ENCODE data around the gene RIOK3. TPM values are rescaled to one million over a fixed set of nuclear protein-coding genes. Genes with fewer than 3 reads are reported as not detected.

RIOK3 gene
- total and polyA plus RNA-seq, 4 experiments from 2014 or later = 36.6 to 84.4 (median 56.1) TPM

- Histone ChIP-seq H3K9me3 (ENCODE audit: control insufficient read depth in 1 of 2, low read length in 2 of 2) (no peaks in the 10 kb centered on the region), H3K36me3 (ENCODE audit: insufficient read depth, low read length) (peaks cover 82% of the 10 kb centered on the region), H3K4me1 (ENCODE audit: insufficient read depth, low read length) (no peaks in the 10 kb centered on the region), H3K4me3 (ENCODE audit: low read length in 2 of 2) (no peak overlapping the region), H3K27me3 (ENCODE audit: insufficient read depth, low read length) (no peaks in the 10 kb centered on the region), H3K27ac (ENCODE audit: low read depth, low read length) (no peak overlapping the region)
- peaks cover 54 to 82% of the 10 kb centered on the region in 2 donors for H3K36me3 Mint-ChIP-seq
- no peak for DNase-seq
- CTCF ChIA-PET (ENCODE audit: partially characterized antibody) = interaction anchor here (0.8 to 2.3 kb wide), 4 partner anchors 11 to 64 kb away, joined by 3 to 7 read pairs (median 4); no protein-coding TSS in a partner anchor
- H3K27me3 Mint-ChIP-seq = no peaks in the 10 kb centered on the region
- POLR2A ChIA-PET (ENCODE audit: partially characterized antibody) = interaction anchor here (1.8 kb wide), 1 partner anchor 62 kb away, joined by 7 read pairs; no protein-coding TSS in a partner anchor
- intact Hi-C loops (cut with micrococcal nuclease) = no loop called here
- H3K4me1 Mint-ChIP-seq = peaks cover 0 to 5% (median 3%) of the 10 kb centered on the region in 4 donors
- H3K27ac Mint-ChIP-seq = peak overlapping the region in 3 of 7 donors; percentile 8 to 81 (median 24)
- H3K4me3 Mint-ChIP-seq = no peak overlapping the region
- no peaks in the 10 kb centered on the region for H3K9me3 Mint-ChIP-seq
These were observed 70.5 kb downstream of the RIOK3 start for GRCh38 chr18:23523429-23524212.

GRCh38 chr18:23524213-23524707, 71.2 kb downstream of the RIOK3 start:
- CTCF ChIA-PET (ENCODE audit: partially characterized antibody) = interaction anchor here (1.3 kb wide), 1 partner anchor 48 kb away, joined by 3 read pairs; no protein-coding TSS in a partner anchor
- no peaks in the 10 kb centered on the region for H3K27me3 ChIP-seq (ENCODE audit: insufficient read depth, low read length)
- Mint-ChIP-seq H3K27ac (peak overlapping the region in 2 of 7 donors; percentile 8 to 68), H3K36me3 (peaks cover 56 to 82% of the 10 kb centered on the region in 2 donors), H3K4me3 (no peak overlapping the region), H3K4me1 (peaks cover 0 to 5% (median 3%) of the 10 kb centered on the region in 4 donors), H3K9me3 (no peaks in the 10 kb centered on the region), H3K27me3 (no peaks in the 10 kb centered on the region)
- no peak overlapping the region for H3K27ac ChIP-seq (ENCODE audit: low read depth, low read length)
- no peak for DNase-seq
- POLR2A ChIA-PET (ENCODE audit: partially characterized antibody) = no interaction called here
- intact Hi-C loops (cut with micrococcal nuclease) = no loop called here
- no peaks in the 10 kb centered on the region for H3K4me1 ChIP-seq (ENCODE audit: insufficient read depth, low read length)
- no peak overlapping the region for H3K4me3 ChIP-seq (ENCODE audit: low read length in 2 of 2)
- no peaks in the 10 kb centered on the region for H3K9me3 ChIP-seq (ENCODE audit: control insufficient read depth in 1 of 2, low read length in 2 of 2)
- H3K36me3 ChIP-seq (ENCODE audit: insufficient read depth, low read length) = peaks cover 82% of the 10 kb centered on the region

GRCh38 chr18:23526501-23527063, 73.5 kb downstream of the RIOK3 start:
- no peak overlapping the region for H3K4me3 Mint-ChIP-seq
- DNase-seq = no peak
- intact Hi-C loops (cut with micrococcal nuclease) = no loop called here

DNA sequence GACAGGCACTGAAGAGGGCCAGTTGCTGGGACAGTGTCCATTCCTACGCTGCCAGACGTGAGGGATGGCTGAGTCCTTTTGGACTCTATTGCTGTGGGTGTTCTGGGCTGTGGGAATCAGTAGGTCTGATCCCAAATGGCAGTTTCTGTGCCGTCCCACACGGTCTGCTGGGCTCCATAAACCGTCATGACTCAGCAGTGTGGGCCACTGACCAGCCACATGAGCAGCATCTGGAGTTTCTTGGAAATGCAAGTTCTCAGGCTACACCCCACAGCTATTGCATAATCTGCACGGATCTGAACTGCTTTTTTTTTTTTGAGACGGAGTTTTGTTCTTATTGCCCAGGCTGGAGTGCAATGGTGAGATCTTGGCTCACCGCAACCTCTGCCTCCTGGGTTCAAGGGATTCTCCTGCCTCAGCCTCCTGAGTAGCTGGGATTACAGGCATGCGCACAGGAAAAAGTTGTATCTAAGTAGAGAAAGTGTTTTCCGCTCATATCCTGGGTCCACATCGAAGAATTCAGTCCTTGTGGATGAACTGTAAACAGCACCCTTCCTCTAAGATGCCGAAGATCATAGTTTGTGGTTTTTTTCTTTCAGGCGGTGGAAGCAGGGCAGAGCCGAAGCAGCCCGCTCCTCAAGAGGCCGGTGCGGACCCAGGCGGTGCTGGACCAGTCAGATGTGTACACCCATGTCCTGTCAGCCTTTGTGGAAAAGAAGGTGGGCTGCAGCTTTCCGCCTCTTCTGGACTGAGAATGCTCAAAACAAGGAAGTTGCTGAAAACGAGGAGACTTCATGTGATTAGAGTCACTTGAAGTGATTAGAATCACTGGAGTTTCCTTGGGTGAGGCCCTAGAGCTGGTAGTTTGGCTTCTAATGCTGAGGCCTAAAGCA, 75.7 kb downstream of the RIOK3 start:
- Mint-ChIP-seq H3K9me3 (no peaks in the 10 kb centered on the region), H3K4me3 (no peak overlapping the region), H3K27me3 (no peaks in the 10 kb centered on the region), H3K27ac (peak overlapping the region in 3 of 7 donors; percentile 14 to 63 (median 48)), H3K4me1 (peaks cover 0 to 2% (median 1%) of the 10 kb centered on the region in 4 donors), H3K36me3 (peaks cover 52 to 86% of the 10 kb centered on the region in 2 donors)
- intact Hi-C loops (cut with micrococcal nuclease) = no loop called here
- CTCF ChIA-PET (ENCODE audit: partially characterized antibody) = interaction anchor here (4.5 kb wide), 1 partner anchor 12 kb away, joined by 19 read pairs; no protein-coding TSS in a partner anchor
- Histone ChIP-seq H3K27ac (ENCODE audit: low read depth, low read length) (no peak overlapping the region), H3K36me3 (ENCODE audit: insufficient read depth, low read length) (peaks cover 83% of the 10 kb centered on the region), H3K4me1 (ENCODE audit: insufficient read depth, low read length) (no peaks in the 10 kb centered on the region), H3K27me3 (ENCODE audit: insufficient read depth, low read length) (no peaks in the 10 kb centered on the region), H3K4me3 (ENCODE audit: low read length in 2 of 2) (no peak overlapping the region), H3K9me3 (ENCODE audit: control insufficient read depth in 1 of 2, low read length in 2 of 2) (no peaks in the 10 kb centered on the region)
- no peak for DNase-seq
- POLR2A ChIA-PET (ENCODE audit: partially characterized antibody) = interaction anchor here (1.0 to 1.5 kb wide), 3 partner anchors 8 to 45 kb away, joined by 3 read pairs; no protein-coding TSS in a partner anchor

More at GRCh38 chr18:23526501-23527063, 73.5 kb downstream of the RIOK3 start:
- H3K4me1 Mint-ChIP-seq = peaks cover 0 to 5% (median 3%) of the 10 kb centered on the region in 4 donors
- Histone ChIP-seq H3K27me3 (ENCODE audit: insufficient read depth, low read length) (no peaks in the 10 kb centered on the region), H3K27ac (ENCODE audit: low read depth, low read length) (no peak overlapping the region), H3K36me3 (ENCODE audit: insufficient read depth, low read length) (peaks cover 81% of the 10 kb centered on the region), H3K4me3 (ENCODE audit: low read length in 2 of 2) (no peak overlapping the region), H3K9me3 (ENCODE audit: control insufficient read depth in 1 of 2, low read length in 2 of 2) (no peaks in the 10 kb centered on the region), H3K4me1 (ENCODE audit: insufficient read depth, low read length) (no peaks in the 10 kb centered on the region)
- peaks cover 60 to 86% of the 10 kb centered on the region in 2 donors for H3K36me3 Mint-ChIP-seq
- H3K27me3 Mint-ChIP-seq = no peaks in the 10 kb centered on the region
- H3K27ac Mint-ChIP-seq = peak overlapping the region in 2 of 7 donors; percentile 29 to 41
- no peaks in the 10 kb centered on the region for H3K9me3 Mint-ChIP-seq
- ChIA-PET CTCF (ENCODE audit: partially characterized antibody) (interaction anchor here (1.5 kb wide), 1 partner anchor 28 kb away, joined by 4 read pairs; no protein-coding TSS in a partner anchor), POLR2A (ENCODE audit: partially characterized antibody) (no interaction called here)

- intact Hi-C loops (cut with micrococcal nuclease) = no loop called here
- DNase-seq = no peak
- no peak overlapping the region for H3K27ac ChIP-seq (ENCODE audit: low read depth, low read length)
- Mint-ChIP-seq H3K27me3 (no peaks in the 10 kb centered on the region), H3K4me3 (no peak overlapping the region), H3K9me3 (no peaks in the 10 kb centered on the region), H3K27ac (peak overlapping the region in 5 of 7 donors; percentile 5 to 48 (median 14)), H3K36me3 (peaks cover 51 to 85% of the 10 kb centered on the region in 2 donors), H3K4me1 (peaks cover 0 to 2% (median 0%) of the 10 kb centered on the region in 4 donors)
- ChIA-PET POLR2A (ENCODE audit: partially characterized antibody) (no interaction called here), CTCF (ENCODE audit: partially characterized antibody) (interaction anchor here (4.5 kb wide), 1 partner anchor 13 kb away, joined by 19 read pairs; no protein-coding TSS in a partner anchor)
- H3K9me3 ChIP-seq (ENCODE audit: control insufficient read depth in 1 of 2, low read length in 2 of 2) = no peaks in the 10 kb centered on the region
- H3K27me3 ChIP-seq (ENCODE audit: insufficient read depth, low read length) = no peaks in the 10 kb centered on the region
- H3K4me3 ChIP-seq (ENCODE audit: low read length in 2 of 2) = no peak overlapping the region
- no peaks in the 10 kb centered on the region for H3K4me1 ChIP-seq (ENCODE audit: insufficient read depth, low read length)
- H3K36me3 ChIP-seq (ENCODE audit: insufficient read depth, low read length) = peaks cover 83% of the 10 kb centered on the region
These were observed 76.5 kb downstream of the RIOK3 start for GRCh38 chr18:23529604-23530003.

- no peaks in the 10 kb centered on the region for H3K9me3 ChIP-seq (ENCODE audit: control insufficient read depth in 1 of 2, low read length in 2 of 2)
- H3K4me1 Mint-ChIP-seq = peaks cover 0 to 2% (median under 1%) of the 10 kb centered on the region in 4 donors
- H3K27ac ChIP-seq (ENCODE audit: low read depth, low read length) = no peak overlapping the region
- ChIA-PET POLR2A (ENCODE audit: partially characterized antibody) (no interaction called here), CTCF (ENCODE audit: partially characterized antibody) (interaction anchor here (4.5 kb wide), 1 partner anchor 14 kb away, joined by 19 read pairs; no protein-coding TSS in a partner anchor)
- H3K36me3 Mint-ChIP-seq = peaks cover 57 to 90% of the 10 kb centered on the region in 2 donors
- intact Hi-C loops (cut with micrococcal nuclease) = no loop called here
- H3K27ac Mint-ChIP-seq = peak overlapping the region in 3 of 7 donors; percentile 32 to 81 (median 44)
- H3K4me3 ChIP-seq (ENCODE audit: low read length in 2 of 2) = no peak overlapping the region
- no peaks in the 10 kb centered on the region for H3K27me3 Mint-ChIP-seq
- peaks cover 88% of the 10 kb centered on the region for H3K36me3 ChIP-seq (ENCODE audit: insufficient read depth, low read length)
- no peak for DNase-seq
- H3K9me3 Mint-ChIP-seq = no peaks in the 10 kb centered on the region
- no peaks in the 10 kb centered on the region for H3K4me1 ChIP-seq (ENCODE audit: insufficient read depth, low read length)
- H3K4me3 Mint-ChIP-seq = no peak overlapping the region
- H3K27me3 ChIP-seq (ENCODE audit: insufficient read depth, low read length) = no peaks in the 10 kb centered on the region
These were observed 77.1 kb downstream of the RIOK3 start for GRCh38 chr18:23530195-23530594.

All from CD4-positive, alpha-beta memory T cell (primary cell).